Tongue (tissue), 2 donors: ENCODE measurements around the gene TXLNB. TPM values are rescaled to one million over a fixed set of nuclear protein-coding genes. Genes with fewer than 3 reads are reported as not detected.
"Not testable (repeated sequence)": the region's sequence is repeated elsewhere in the genome, so short reads cannot be mapped to it uniquely, and the experiment has no call there.

ENCODE experiments used
- DNase-seq: peaks from one replicate; pipeline ENCODE4 v3.0.0-alpha.2; 2015
- total RNA-seq: library from RNA; depleted of rRNA; stranded (reverse); fragments of >200 nt; gene quantifications from one replicate; pipeline ENCODE4 v1.2.3, GENCODE V29; 2014

The TXLNB gene
- total RNA-seq, 1 donor from 2014 or later: 188 TPM

DNA sequence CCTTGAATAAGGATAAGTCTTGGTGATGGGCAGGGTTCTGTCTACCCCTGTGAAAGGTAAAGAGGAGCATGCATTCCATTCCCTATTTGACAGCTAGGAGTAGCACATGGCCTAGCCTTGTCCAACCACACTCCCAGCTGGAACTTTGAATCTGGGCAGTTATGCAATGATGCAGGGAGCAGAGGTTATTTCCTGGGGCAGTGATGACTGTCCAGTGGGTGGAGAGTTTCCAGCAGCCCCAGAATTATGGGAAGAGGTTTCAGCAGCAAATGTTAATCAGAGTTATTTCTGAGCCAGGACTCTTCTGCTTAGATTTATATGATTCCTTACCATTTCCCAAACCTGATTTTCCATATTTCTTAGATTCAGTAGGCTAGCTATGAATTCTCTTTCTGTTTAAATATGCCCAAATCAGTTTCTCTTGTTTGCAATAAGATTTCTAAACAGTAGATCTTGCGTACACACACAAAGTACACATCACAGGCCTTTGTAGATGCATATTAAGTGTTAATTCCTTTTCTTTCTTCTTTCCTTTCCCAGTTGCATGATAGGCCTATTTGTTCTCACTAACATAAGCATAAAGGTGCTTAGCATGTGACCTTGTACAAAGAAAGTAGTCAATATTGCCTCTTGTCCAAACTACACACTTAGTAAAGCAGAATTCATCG is 17.3 kb upstream of the TXLNB start:
- DNase-seq: no peak

DNA sequence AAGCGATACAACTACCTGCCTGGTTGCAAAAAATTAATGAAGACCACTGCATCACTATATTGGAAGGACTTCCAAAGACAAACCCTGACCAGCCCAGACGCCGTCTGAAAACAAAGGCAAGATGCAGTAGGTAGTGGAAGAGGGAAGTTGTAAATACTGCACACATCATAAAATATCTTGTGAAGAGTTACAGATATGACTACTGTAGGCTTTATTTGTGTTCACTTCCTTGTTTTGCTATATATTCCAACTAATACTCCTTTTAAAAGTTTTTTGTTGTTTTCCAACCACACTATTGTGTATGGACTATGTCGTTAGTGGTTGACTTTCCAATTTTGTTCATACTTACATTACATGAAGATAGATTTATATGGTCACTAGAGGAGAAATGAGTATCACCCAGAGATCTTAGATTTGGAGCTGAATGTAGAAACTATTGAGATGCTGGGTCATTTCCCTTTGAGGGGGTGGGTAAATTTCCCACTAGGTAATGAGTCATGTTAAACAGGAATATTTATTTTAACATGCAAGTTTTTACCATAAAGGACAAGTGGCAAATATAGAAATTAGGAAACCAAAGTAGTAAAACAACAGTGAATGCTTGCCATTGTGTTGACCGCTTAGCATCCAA is 16.6 kb upstream of the TXLNB start:
- DNase-seq: no peak

- no peak for DNase-seq
These were observed 14.6 kb upstream of the TXLNB start for GRCh38 chr6:139306291-139306981.

- DNase-seq: no peak
These were observed 11.4 kb upstream of the TXLNB start for GRCh38 chr6:139303185-139303584.

GRCh38 chr6:139297921-139298320 is 6.1 kb upstream of the TXLNB start:
- DNase-seq: no peak

DNA sequence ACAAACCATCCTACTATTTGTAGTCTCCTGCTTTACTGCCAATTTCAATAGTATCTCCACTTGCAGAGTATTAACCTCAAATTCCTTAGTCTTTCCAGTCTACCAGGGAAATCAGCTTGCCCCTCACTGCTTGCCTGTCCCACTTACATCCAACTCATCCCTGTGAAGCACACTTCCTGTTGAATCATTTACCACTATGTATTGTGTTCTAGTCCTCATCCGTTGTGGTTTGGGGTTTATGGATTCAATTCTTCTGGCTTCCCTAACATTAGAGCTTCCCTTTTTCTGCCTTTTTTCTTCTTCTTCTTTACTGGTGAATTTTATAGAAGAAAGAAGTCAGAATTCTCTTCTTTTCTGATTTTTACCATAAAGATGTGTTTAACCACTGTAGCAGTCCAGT is 5.1 kb upstream of the TXLNB start:
- DNase-seq: no peak

- DNase-seq: no peak
These were observed 4.1 kb upstream of the TXLNB start for GRCh38 chr6:139295901-139296300.

DNA sequence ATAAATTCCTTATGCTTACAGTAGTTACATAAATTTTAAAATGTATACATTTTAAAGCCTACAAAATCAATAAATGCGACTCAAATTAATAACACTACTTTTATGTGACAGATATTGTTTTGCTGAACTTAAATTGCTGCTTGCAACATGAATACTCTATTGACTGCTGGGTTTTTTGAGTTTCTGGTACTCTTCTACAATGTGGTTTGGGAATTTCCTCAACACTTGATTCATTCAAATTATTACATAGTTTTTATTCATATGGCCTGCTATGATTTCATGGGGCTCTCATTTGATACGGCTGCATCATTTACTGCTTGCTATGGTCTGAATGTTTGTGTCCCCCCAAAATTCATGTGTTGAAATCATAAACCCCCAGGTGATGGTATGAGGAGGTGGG is 2.3 kb upstream of the TXLNB start:
- DNase-seq: no peak

- not testable (repeated sequence) for DNase-seq
These were observed 1.4 kb upstream of the TXLNB start for GRCh38 chr6:139293230-139293629.

DNA sequence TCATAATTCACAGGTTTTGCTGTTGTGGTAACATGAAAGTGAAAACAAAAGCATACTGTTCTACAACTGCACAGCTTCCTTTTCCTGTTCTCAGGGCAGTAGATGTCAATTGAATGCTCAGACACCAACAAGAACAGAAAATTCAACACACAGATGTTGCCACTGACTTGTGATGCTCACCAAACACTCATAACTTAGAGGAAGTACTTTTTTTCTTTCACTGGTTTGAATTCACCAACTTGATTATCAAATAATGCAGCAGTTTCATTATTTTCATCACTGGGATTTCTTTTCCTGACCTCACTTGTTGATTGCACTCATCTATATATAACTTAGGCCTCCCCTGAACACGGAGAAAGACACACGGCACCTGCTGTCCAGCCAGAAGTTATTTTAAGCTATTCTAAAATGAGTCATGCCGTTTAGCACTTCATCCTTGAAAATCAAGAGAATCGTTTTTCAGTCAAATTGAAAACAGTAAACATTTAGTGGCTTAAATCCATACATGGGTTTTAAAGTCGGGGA is 949 bp downstream of the TXLNB start:
- DNase-seq: peak; percentile 87

DNA sequence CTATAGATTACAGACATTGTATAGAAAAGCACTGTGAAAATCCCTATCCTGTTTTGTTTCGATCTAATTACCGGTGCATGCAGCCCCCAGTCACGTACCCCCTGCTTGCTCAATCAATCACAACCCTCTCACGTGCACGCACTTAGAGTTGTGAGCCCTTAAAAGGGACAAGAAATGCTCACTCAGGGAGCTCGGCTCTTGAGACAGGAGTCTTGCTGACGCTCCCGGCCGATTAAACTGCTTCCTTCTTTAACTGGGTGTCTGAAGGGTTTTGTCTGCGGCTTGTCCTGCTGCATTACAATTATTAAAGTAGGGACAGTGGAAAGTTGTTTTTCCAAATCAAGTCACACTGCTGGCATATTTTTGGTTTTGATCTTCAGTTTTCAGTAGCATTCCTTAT is 2.6 kb downstream of the TXLNB start:
- DNase-seq: no peak

DNA sequence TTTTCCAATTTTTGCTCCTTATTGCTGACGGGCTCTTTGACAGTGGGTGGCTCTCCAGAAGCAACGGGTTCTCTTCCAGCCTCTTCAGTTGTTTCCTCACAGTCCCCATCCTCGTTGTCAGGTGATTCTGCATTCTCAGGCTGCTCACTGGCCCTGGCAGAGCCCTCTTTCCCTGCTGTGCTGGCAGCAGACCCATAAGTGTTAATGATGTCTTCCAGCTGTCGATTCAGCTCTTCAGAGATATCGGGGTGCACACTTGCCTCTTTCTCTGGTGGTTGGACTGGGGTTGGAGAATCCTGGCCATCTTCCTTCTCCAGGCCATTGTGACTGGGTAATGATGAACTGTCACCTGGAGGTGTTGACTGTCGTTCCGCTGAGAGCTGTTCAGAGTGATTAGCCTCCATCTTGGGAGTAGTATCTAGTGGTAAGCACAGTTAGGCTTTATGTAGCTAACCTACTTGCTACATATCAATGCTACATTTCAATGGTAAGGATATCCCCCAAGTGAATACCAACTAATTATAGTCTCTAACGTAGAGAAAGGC is 3.2 kb downstream of the TXLNB start:
- DNase-seq: no peak

DNA sequence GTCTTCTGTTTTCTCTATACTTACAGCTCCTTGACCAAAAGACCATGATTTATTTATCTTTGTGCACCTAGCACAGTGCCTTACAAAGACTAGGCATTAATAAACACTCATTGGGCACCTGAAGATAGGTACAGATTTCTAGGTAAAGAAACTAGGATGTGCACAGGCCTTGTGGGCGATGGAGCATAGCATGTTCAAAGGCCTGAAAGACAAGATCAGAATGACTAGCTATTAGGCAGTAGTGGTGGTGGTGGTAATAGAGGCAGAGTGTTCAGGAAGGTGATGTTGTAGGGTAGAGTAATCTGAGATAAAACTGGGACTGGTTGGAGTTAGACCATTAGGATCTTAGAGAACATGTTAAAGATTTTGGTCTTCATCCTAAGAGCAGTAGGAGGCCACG is 3.9 kb downstream of the TXLNB start:
- DNase-seq: no peak

DNA sequence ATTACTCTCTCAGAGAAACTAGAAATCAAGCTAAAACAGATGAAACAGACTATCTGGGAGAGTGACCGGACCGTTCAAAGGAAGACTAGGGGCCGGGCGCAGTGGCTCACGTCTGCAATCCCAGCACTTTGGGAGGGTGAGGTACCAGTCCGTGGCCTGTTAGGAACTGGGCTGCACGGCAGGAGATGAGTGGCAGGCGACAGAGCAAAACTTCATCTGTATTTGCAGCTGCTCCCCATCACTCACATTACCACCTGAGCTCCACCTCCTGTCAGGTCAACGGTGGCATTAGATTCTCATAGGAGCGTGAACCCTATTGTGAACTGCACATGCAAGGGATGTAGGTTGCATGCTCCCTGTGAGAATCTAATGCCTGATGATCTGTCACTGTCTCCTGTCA is 5.4 kb downstream of the TXLNB start:
- DNase-seq: not testable (repeated sequence)

- DNase-seq: no peak
These were observed 6.2 kb downstream of the TXLNB start for GRCh38 chr6:139285590-139285989.

- DNase-seq: no peak
These were observed 7.0 kb downstream of the TXLNB start for GRCh38 chr6:139284789-139285188.

DNA sequence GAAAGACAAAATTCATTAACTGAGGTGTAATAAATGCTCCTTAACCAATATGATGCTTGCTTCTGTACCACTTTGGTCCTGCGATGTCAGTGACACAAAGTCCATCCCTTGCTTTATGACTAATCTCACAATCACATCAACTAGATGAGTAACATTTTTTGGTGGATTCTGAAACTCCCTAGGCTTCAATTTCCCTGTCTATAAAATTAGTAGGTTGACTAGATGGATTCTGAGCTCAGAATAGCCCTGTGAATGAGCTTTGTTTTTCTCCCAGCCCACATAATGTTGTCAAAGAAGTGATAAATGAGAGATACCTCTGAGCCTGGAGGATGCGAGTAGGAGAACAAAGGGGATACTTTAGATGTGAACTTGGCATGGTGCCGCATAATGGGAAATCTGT is 9.1 kb downstream of the TXLNB start:
- no peak for DNase-seq

GRCh38 chr6:139278190-139278589 is 13.6 kb downstream of the TXLNB start:
- DNase-seq: no peak

GRCh38 chr6:139277587-139277986 is 14.2 kb downstream of the TXLNB start:
- DNase-seq: no peak

DNA sequence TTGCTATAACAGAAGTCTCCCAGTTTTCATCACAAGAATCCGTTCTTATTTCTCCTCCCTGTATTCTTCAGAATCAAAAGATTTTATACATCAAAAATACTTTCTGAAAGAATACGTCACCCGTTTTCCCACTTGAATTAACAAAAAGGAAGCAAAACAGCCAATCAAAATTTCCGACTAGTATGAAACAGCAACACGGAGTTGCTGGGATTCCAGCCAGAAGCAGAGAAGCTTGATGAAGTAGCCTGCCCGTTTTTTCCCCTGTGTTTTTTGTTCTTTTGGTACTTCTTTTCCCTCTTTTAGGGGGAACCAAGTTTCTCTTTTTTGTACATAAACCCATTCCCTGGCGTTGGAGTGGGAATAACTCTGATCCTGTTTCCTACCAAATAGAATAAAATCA is 14.6 kb downstream of the TXLNB start:
- no peak for DNase-seq

DNA sequence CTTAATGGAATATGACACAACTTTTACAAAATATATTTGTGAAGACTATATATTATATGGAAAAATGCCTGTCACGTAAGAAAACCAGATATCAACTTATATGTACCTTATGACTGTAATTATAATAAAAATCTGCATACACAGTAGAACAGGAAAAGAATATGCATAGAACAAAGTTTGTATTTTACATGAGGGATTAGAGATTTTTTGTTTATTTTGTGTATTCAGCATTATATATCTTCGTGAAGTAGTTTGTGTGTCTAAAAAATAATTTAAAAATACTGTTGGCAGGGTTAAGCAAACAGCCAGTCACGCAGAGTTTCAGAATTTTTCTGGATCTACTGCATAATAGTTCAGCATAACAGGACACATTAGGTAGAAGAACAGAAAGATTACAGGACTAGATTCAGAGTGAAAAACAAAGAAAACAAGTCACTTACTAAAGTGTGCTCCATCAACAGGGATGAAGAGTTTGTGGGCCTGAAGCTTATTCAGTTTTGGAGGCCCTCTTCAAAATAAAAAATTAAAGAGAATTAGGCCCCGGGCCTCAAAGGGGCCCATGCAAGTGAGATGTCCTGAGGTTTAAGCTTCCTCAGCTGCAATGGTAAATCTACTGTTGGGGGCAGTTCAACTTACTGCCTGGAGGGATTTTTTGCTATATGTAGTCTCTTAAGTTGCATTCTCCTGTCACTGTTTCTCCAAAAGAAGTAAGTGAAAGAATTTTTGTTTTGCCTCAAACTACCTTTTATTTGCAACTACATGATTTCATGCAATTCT is 16.3 kb downstream of the TXLNB start:
- DNase-seq: no peak

GRCh38 chr6:139271056-139271455 is 20.7 kb downstream of the TXLNB start:
- DNase-seq: no peak
